ENCODE results near the gene LCE2A.
"Not testable (repeated sequence)": the region's sequence is repeated elsewhere in the genome, so short reads cannot be mapped to it uniquely, and the experiment has no call there.

LCE2A gene

GRCh38 chr1:152658649-152659048 lies 39.5 kb upstream of the LCE2A start:
- H2BK12ac ChIP-seq (ENCODE audit: low read length in 2 of 2): no peak overlapping the region
- no peak overlapping the region for H3K18ac ChIP-seq (ENCODE audit: low read depth in 1 of 2, low read length in 2 of 2)
- no peaks in the 10 kb centered on the region for H3K27me3 ChIP-seq (ENCODE audit: control insufficient read depth in 1 of 2, insufficient read depth in 1 of 2, low read length in 2 of 2)
- no peak overlapping the region for H2AFZ ChIP-seq (ENCODE audit: low read depth, low read length)
- DNase-seq: no peak
- no peak overlapping the region for H3K4me3 ChIP-seq (ENCODE audit: insufficient read depth in 1 of 2, low read depth in 1 of 2, low read length in 2 of 2)
- H2BK120ac ChIP-seq (ENCODE audit: low read depth, low read length): no peak overlapping the region
- H3K4ac ChIP-seq (ENCODE audit: low read depth in 1 of 2, low read length in 2 of 2): no peak overlapping the region
- no peak overlapping the region for H3K9ac ChIP-seq (ENCODE audit: low read length)
- no peaks in the 10 kb centered on the region for H3K79me1 ChIP-seq (replicated peaks; ENCODE audit: low read length, poor library complexity, severe bottlenecking)
- no peak overlapping the region for H3K4me2 ChIP-seq (ENCODE audit: low read length, poor library complexity, severe bottlenecking)
- H3K23ac ChIP-seq (ENCODE audit: low read length in 2 of 2): no peak overlapping the region
- no peak overlapping the region for H4K8ac ChIP-seq (ENCODE audit: low read length)
- no peak overlapping the region for H2BK5ac ChIP-seq (ENCODE audit: low read depth, low read length, poor library complexity, severe bottlenecking)
- no peaks in the 10 kb centered on the region for H3K36me3 ChIP-seq (ENCODE audit: control insufficient read depth in 1 of 2, insufficient read depth in 2 of 2, low read depth in 1 of 2, low read length in 2 of 2)
- no peak overlapping the region for H3K27ac ChIP-seq (ENCODE audit: low read length, poor library complexity, severe bottlenecking)
- H3K14ac ChIP-seq (ENCODE audit: low read length in 2 of 2): no peak overlapping the region
- WGBS: 62% methylated on average over 2 of the region's 3 CpGs
- H3K4me1 ChIP-seq (ENCODE audit: control insufficient read depth, insufficient read depth, low read depth, low read length): no peaks in the 10 kb centered on the region
- H3K9me3 ChIP-seq (ENCODE audit: control insufficient read depth, low read length): no peaks in the 10 kb centered on the region
- H2AK5ac ChIP-seq (ENCODE audit: low read length, severe bottlenecking): no peak overlapping the region
- H4K91ac ChIP-seq (ENCODE audit: low read length): no peak overlapping the region
- H2BK15ac ChIP-seq (ENCODE audit: low read depth, poor library complexity, severe bottlenecking): no peak overlapping the region

- no peak within 1 kb of the TSS for H2BK15ac ChIP-seq (ENCODE audit: low read depth, poor library complexity, severe bottlenecking)
- no peak within 1 kb of the TSS for H3K14ac ChIP-seq (ENCODE audit: low read length in 2 of 2)
- H2BK12ac ChIP-seq (ENCODE audit: low read length in 2 of 2): no peak within 1 kb of the TSS
- no peak within 1 kb of the TSS for H2BK5ac ChIP-seq (ENCODE audit: low read depth, low read length, poor library complexity, severe bottlenecking)
- no peaks in the 10 kb centered on the region for H3K4me1 ChIP-seq (ENCODE audit: control insufficient read depth, insufficient read depth, low read depth, low read length)
- no peaks in the 10 kb centered on the region for H3K27me3 ChIP-seq (ENCODE audit: control insufficient read depth in 1 of 2, insufficient read depth in 1 of 2, low read length in 2 of 2)
- no peak within 1 kb of the TSS for H3K4me2 ChIP-seq (ENCODE audit: low read length, poor library complexity, severe bottlenecking)
- no peaks in the 10 kb centered on the region for H3K9me3 ChIP-seq (ENCODE audit: control insufficient read depth, low read length)
- no peak within 1 kb of the TSS for H4K8ac ChIP-seq (ENCODE audit: low read length)
- H2AFZ ChIP-seq (ENCODE audit: low read depth, low read length): no peak within 1 kb of the TSS
- no peak within 1 kb of the TSS for H2AK5ac ChIP-seq (ENCODE audit: low read length, severe bottlenecking)
- no peak within 1 kb of the TSS for H3K4me3 ChIP-seq (ENCODE audit: insufficient read depth in 1 of 2, low read depth in 1 of 2, low read length in 2 of 2)
- H4K91ac ChIP-seq (ENCODE audit: low read length): no peak within 1 kb of the TSS
- H3K9ac ChIP-seq (ENCODE audit: low read length): no peak within 1 kb of the TSS
- H3K18ac ChIP-seq (ENCODE audit: low read depth in 1 of 2, low read length in 2 of 2): no peak within 1 kb of the TSS
- no peak within 1 kb of the TSS for H3K4ac ChIP-seq (ENCODE audit: low read depth in 1 of 2, low read length in 2 of 2)
- H3K27ac ChIP-seq (ENCODE audit: low read length, poor library complexity, severe bottlenecking): no peak within 1 kb of the TSS
- H3K23ac ChIP-seq (ENCODE audit: low read length in 2 of 2): no peak within 1 kb of the TSS
- DNase-seq: no peak
- no peaks in the 10 kb centered on the region for H3K79me1 ChIP-seq (replicated peaks; ENCODE audit: low read length, poor library complexity, severe bottlenecking)
- H3K36me3 ChIP-seq (ENCODE audit: control insufficient read depth in 1 of 2, insufficient read depth in 2 of 2, low read depth in 1 of 2, low read length in 2 of 2): no peaks in the 10 kb centered on the region
- WGBS: 32% methylated on average over 3 of the region's 3 CpGs
- no peak within 1 kb of the TSS for H2BK120ac ChIP-seq (ENCODE audit: low read depth, low read length)
Measured at GRCh38 chr1:152663098-152663497, 35.0 kb upstream of the LCE2A start, which contains the start of gene LCE2D. LCE2D (plus strand) TSS chr1:152663380; CDS start chr1:152664106, 726 bp downstream.

DNA sequence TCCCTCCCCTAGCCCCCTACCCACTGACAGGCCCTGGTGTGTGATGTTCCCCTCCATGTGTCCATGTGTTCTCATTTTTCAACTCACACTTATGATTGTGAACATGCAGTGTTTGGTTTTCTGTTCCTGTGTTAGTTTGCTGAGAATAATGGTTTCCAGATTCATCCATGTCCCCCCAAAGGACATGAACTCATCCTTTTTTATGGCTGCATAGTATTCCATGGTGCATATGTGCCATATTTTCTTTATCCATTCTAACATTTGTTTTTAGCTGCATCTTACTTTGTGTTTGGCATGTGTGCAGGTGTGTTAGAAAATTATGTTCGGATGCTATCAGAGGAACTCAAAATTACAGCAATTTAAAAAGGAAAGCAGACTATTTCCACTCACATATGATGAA lies 32.0 kb upstream of the LCE2A start:
- not testable (repeated sequence) for H3K4me1 ChIP-seq (ENCODE audit: control insufficient read depth, insufficient read depth, low read depth, low read length); H2AFZ ChIP-seq (ENCODE audit: low read depth, low read length); H3K27ac ChIP-seq (ENCODE audit: low read length, poor library complexity, severe bottlenecking); H2BK12ac ChIP-seq (ENCODE audit: low read length in 2 of 2); H3K36me3 ChIP-seq (ENCODE audit: control insufficient read depth in 1 of 2, insufficient read depth in 2 of 2, low read depth in 1 of 2, low read length in 2 of 2); H4K8ac ChIP-seq (ENCODE audit: low read length); DNase-seq; H2BK120ac ChIP-seq (ENCODE audit: low read depth, low read length); H3K4me3 ChIP-seq (ENCODE audit: insufficient read depth in 1 of 2, low read depth in 1 of 2, low read length in 2 of 2); H3K9me3 ChIP-seq (ENCODE audit: control insufficient read depth, low read length); H3K4ac ChIP-seq (ENCODE audit: low read depth in 1 of 2, low read length in 2 of 2); H4K91ac ChIP-seq (ENCODE audit: low read length); H3K79me1 ChIP-seq (replicated peaks; ENCODE audit: low read length, poor library complexity, severe bottlenecking); H3K18ac ChIP-seq (ENCODE audit: low read depth in 1 of 2, low read length in 2 of 2); H3K9ac ChIP-seq (ENCODE audit: low read length); H3K4me2 ChIP-seq (ENCODE audit: low read length, poor library complexity, severe bottlenecking); H3K27me3 ChIP-seq (ENCODE audit: control insufficient read depth in 1 of 2, insufficient read depth in 1 of 2, low read length in 2 of 2); H3K23ac ChIP-seq (ENCODE audit: low read length in 2 of 2); H2BK15ac ChIP-seq (ENCODE audit: low read depth, poor library complexity, severe bottlenecking); H2BK5ac ChIP-seq (ENCODE audit: low read depth, low read length, poor library complexity, severe bottlenecking); H2AK5ac ChIP-seq (ENCODE audit: low read length, severe bottlenecking); H3K14ac ChIP-seq (ENCODE audit: low read length in 2 of 2)
- no CpG with 5 or more reads among the region's 1 CpG for WGBS

DNA sequence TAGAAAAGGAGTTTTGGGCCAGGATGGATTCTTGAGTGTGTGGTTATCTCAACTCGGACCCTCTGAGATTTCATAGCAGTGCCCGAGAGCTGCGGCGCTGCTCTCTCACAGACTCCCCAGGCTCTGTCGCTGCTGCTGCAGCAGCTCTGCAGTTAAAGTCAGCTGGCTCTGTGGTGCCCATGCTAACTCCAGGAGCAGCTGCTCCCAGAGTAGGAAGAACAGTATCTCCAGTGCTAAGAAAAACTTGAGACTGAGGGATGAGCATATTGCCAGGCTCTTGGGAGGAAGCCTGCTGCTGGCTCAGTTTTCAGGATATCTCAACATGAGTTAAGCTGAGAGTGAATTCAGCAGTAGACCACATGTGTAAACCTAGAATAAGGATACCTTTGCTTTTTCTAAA lies 30.5 kb upstream of the LCE2A start:
- H3K9me3 ChIP-seq (ENCODE audit: control insufficient read depth, low read length): no peaks in the 10 kb centered on the region
- no peak overlapping the region for H3K27ac ChIP-seq (ENCODE audit: low read length, poor library complexity, severe bottlenecking)
- no peak overlapping the region for H2AFZ ChIP-seq (ENCODE audit: low read depth, low read length)
- no peak overlapping the region for H3K18ac ChIP-seq (ENCODE audit: low read depth in 1 of 2, low read length in 2 of 2)
- H3K36me3 ChIP-seq (ENCODE audit: control insufficient read depth in 1 of 2, insufficient read depth in 2 of 2, low read depth in 1 of 2, low read length in 2 of 2): no peaks in the 10 kb centered on the region
- no peak for DNase-seq
- no peak overlapping the region for H2BK12ac ChIP-seq (ENCODE audit: low read length in 2 of 2)
- no peak overlapping the region for H3K23ac ChIP-seq (ENCODE audit: low read length in 2 of 2)
- H2BK120ac ChIP-seq (ENCODE audit: low read depth, low read length): no peak overlapping the region
- 85% methylated on average over 5 of the region's 5 CpGs for WGBS
- H2AK5ac ChIP-seq (ENCODE audit: low read length, severe bottlenecking): no peak overlapping the region
- no peak overlapping the region for H3K4me3 ChIP-seq (ENCODE audit: insufficient read depth in 1 of 2, low read depth in 1 of 2, low read length in 2 of 2)
- H4K8ac ChIP-seq (ENCODE audit: low read length): no peak overlapping the region
- no peak overlapping the region for H2BK15ac ChIP-seq (ENCODE audit: low read depth, poor library complexity, severe bottlenecking)
- H2BK5ac ChIP-seq (ENCODE audit: low read depth, low read length, poor library complexity, severe bottlenecking): no peak overlapping the region
- H4K91ac ChIP-seq (ENCODE audit: low read length): no peak overlapping the region
- H3K4me2 ChIP-seq (ENCODE audit: low read length, poor library complexity, severe bottlenecking): no peak overlapping the region
- H3K9ac ChIP-seq (ENCODE audit: low read length): no peak overlapping the region
- no peak overlapping the region for H3K4ac ChIP-seq (ENCODE audit: low read depth in 1 of 2, low read length in 2 of 2)
- no peak overlapping the region for H3K14ac ChIP-seq (ENCODE audit: low read length in 2 of 2)
- no peaks in the 10 kb centered on the region for H3K79me1 ChIP-seq (replicated peaks; ENCODE audit: low read length, poor library complexity, severe bottlenecking)
- H3K27me3 ChIP-seq (ENCODE audit: control insufficient read depth in 1 of 2, insufficient read depth in 1 of 2, low read length in 2 of 2): no peaks in the 10 kb centered on the region
- H3K4me1 ChIP-seq (ENCODE audit: control insufficient read depth, insufficient read depth, low read depth, low read length): no peaks in the 10 kb centered on the region
